H9 (cell line): ENCODE results near the gene OR4D10. TPM values are rescaled to one million over a fixed set of nuclear protein-coding genes. Genes with fewer than 3 reads are reported as not detected.
"Not testable (repeated sequence)": the region's sequence is repeated elsewhere in the genome, so short reads cannot be mapped to it uniquely, and the experiment has no call there.

Experiments
- DNase-seq: peaks from one replicate; pipeline ENCODE4 v3.0.0-alpha.2; 2017
- H2AFZ ChIP-seq: one replicate; pipeline ENCODE4 v1.6.1; 2013; ENCODE audit warnings: mild to moderate bottlenecking, low read length, control low read depth, moderate library complexity
- H2AK5ac ChIP-seq: 2 replicates; pipeline ENCODE4 v1.6.1; 2013; ENCODE audit warnings: low read length, control low read depth, mixed read lengths; ENCODE audit not compliant: insufficient read length
- H2BK120ac ChIP-seq: one replicate; pipeline ENCODE4 v1.6.1; 2013; ENCODE audit warnings: low read depth, mild to moderate bottlenecking, low read length, control low read depth, inconsistent platforms; ENCODE audit not compliant: poor library complexity, severe bottlenecking
- H2BK12ac ChIP-seq: 2 replicates; pipeline ENCODE4 v1.6.1; 2013; ENCODE audit warnings: low read length, control low read depth, mixed read lengths, low read depth; ENCODE audit not compliant: insufficient read length
- H2BK15ac ChIP-seq: 2 replicates; pipeline ENCODE4 v1.6.1; 2013; ENCODE audit warnings: low read depth, low read length, control low read depth
- H2BK20ac ChIP-seq: one replicate; pipeline ENCODE4 v1.6.1; 2013; ENCODE audit warnings: low read depth, mild to moderate bottlenecking, low read length, control low read depth, inconsistent platforms; ENCODE audit not compliant: poor library complexity, severe bottlenecking
- H2BK5ac ChIP-seq: 2 replicates; pipeline ENCODE4 v1.6.1; 2013; ENCODE audit warnings: low read length, control low read depth, mixed read lengths; ENCODE audit not compliant: insufficient read length
- H3K14ac ChIP-seq: 2 replicates; pipeline ENCODE4 v1.6.1; 2013; ENCODE audit warnings: low read length, control low read depth; ENCODE audit not compliant: insufficient read depth
- H3K18ac ChIP-seq: 2 replicates; pipeline ENCODE4 v1.6.1; 2013; ENCODE audit warnings: low read depth, mild to moderate bottlenecking, mixed read lengths, low read length, control low read depth; ENCODE audit not compliant: insufficient read length
- H3K23ac ChIP-seq: 2 replicates; pipeline ENCODE4 v1.6.1; 2013; ENCODE audit warnings: low read length, control low read depth, mixed read lengths, low read depth; ENCODE audit not compliant: insufficient read length
- H3K23me2 ChIP-seq: 2 replicates; pipeline ENCODE4 v1.6.1; 2013; ENCODE audit warnings: low read depth, mild to moderate bottlenecking, mixed read lengths, low read length, control low read depth; ENCODE audit not compliant: insufficient read length, poor library complexity, severe bottlenecking
- H3K27ac ChIP-seq: 2 replicates; pipeline ENCODE4 v1.5.1; 2013; ENCODE audit warnings: low read length, control low read depth, mixed read lengths, low read depth; ENCODE audit not compliant: insufficient read length
- H3K27me3 ChIP-seq: 2 replicates; pipeline ENCODE4 v1.6.1; 2013; ENCODE audit warnings: low read length, control low read depth, inconsistent platforms; ENCODE audit not compliant: insufficient read depth
- H3K4ac ChIP-seq: 2 replicates; pipeline ENCODE4 v1.6.1; 2013; ENCODE audit warnings: low read depth, mild to moderate bottlenecking, control low read depth, inconsistent platforms, low read length, moderate library complexity
- H3K4me1 ChIP-seq: 2 replicates; pipeline ENCODE4 v1.6.1; 2013; ENCODE audit warnings: low read length, control low read depth, inconsistent platforms; ENCODE audit not compliant: insufficient read depth
- H3K4me2 ChIP-seq: 2 replicates; pipeline ENCODE4 v1.6.1; 2013; ENCODE audit warnings: low read length, control low read depth, mixed read lengths; ENCODE audit not compliant: insufficient read length, insufficient read depth
- H3K56ac ChIP-seq: 2 replicates; pipeline ENCODE4 v1.6.1; 2013; ENCODE audit warnings: low read depth, mild to moderate bottlenecking, mixed read lengths, low read length, control low read depth; ENCODE audit not compliant: insufficient read length
- H3K79me1 ChIP-seq: 2 replicates; pipeline ENCODE4 v1.6.1; 2013; ENCODE audit warnings: low read depth, mild to moderate bottlenecking, moderate library complexity, low read length, control low read depth, inconsistent platforms; ENCODE audit not compliant: insufficient read depth, poor library complexity, severe bottlenecking
- H3K79me2 ChIP-seq: 2 replicates; pipeline ENCODE4 v1.6.1; 2013; ENCODE audit warnings: low read length, control low read depth, inconsistent platforms; ENCODE audit not compliant: insufficient read depth
- H3K9ac ChIP-seq: 2 replicates; pipeline ENCODE4 v1.6.1; 2013; ENCODE audit warnings: low read length, control low read depth, mixed read lengths; ENCODE audit not compliant: insufficient read length; ENCODE audit errors: extremely low read depth
- H3K9me3 ChIP-seq: one replicate; pipeline ENCODE4 v1.6.1; 2013; ENCODE audit warnings: low read depth, low read length, inconsistent platforms; ENCODE audit not compliant: control insufficient read depth
- H3T11ph ChIP-seq: one replicate; pipeline ENCODE4 v1.6.1; 2013; ENCODE audit warnings: mild to moderate bottlenecking, low read length, control low read depth, inconsistent platforms
- H4K20me1 ChIP-seq: one replicate; pipeline ENCODE4 v1.6.1; 2013; ENCODE audit not compliant: control insufficient read depth, insufficient read length, insufficient read depth
- H4K5ac ChIP-seq: 2 replicates; pipeline ENCODE4 v1.6.1; 2013; ENCODE audit warnings: low read depth, mild to moderate bottlenecking, mixed read lengths, low read length, control low read depth; ENCODE audit not compliant: insufficient read length
- H4K8ac ChIP-seq: replicated peaks from 2 replicates; pipeline ENCODE4 v1.6.1; 2013; ENCODE audit warnings: low read length, control low read depth, mixed read lengths, low read depth; ENCODE audit not compliant: insufficient read length
- H4K91ac ChIP-seq: 2 replicates; pipeline ENCODE4 v1.6.1; 2013; ENCODE audit warnings: low read depth, mild to moderate bottlenecking, moderate library complexity, mixed read lengths, low read length, control low read depth; ENCODE audit not compliant: insufficient read length
- H3K27ac Mint-ChIP-seq, 3 experiments: 2 replicates in 2 of 3; 3 replicates in 1 of 3; pipeline ENCODE4 v1.8.0; 2020 to 2021; ENCODE audit warnings: mixed read lengths in 3 of 3, mild to moderate bottlenecking in 1 of 3, moderate library complexity in 1 of 3
- H3K27me3 Mint-ChIP-seq: 2 replicates; pipeline ENCODE4 v1.8.0; 2021; ENCODE audit warnings: low read depth, mild to moderate bottlenecking, moderate library complexity, mixed read lengths
- H3K36me3 Mint-ChIP-seq, 3 experiments: 2 replicates in 2 of 3; 3 replicates in 1 of 3; pipeline ENCODE4 v1.8.0; 2020 to 2021; ENCODE audit warnings: low read depth in 3 of 3, mixed read lengths in 3 of 3; ENCODE audit not compliant: insufficient read depth in 1 of 3
- H3K4me1 Mint-ChIP-seq, 2 experiments: 2 replicates each; pipeline ENCODE4 v1.8.0; 2020; ENCODE audit warnings: mixed read lengths in 2 of 2
- H3K4me3 Mint-ChIP-seq, 2 experiments: 2 replicates in 1 of 2; 3 replicates in 1 of 2; pipeline ENCODE4 v1.8.0; 2020 to 2021; ENCODE audit warnings: mild to moderate bottlenecking in 2 of 2, mixed read lengths in 2 of 2, moderate library complexity in 1 of 2
- H3K9me3 Mint-ChIP-seq, 2 experiments: 2 replicates in 1 of 2; 3 replicates in 1 of 2; pipeline ENCODE4 v1.8.0; 2020; ENCODE audit warnings: mild to moderate bottlenecking in 2 of 2, mixed read lengths in 2 of 2, moderate library complexity in 1 of 2
- WGBS: extraction: QIAGEN DNeasy Blood & Tissue Kit; methylation state at CpG from one replicate; pipeline ENCODE4 v1.1.7; 2013; ENCODE audit warnings: missing lambda C conversion rate, low lambda C conversion rate, mixed read lengths; ENCODE audit not compliant: insufficient read length; ENCODE audit errors: extremely low coverage; 5-methylcytosine and 5-hydroxymethylcytosine counted together
- total RNA-seq: library from RNA; stranded (reverse); gene quantifications from 2 replicates; pipeline ENCODE4 v1.2.1, GENCODE V29; 2021
- TF ChIP-seq, protein P1 (sequence below): fragments of 200-600 bp; sonication (generic); conservative IDR thresholded peaks from 3 replicates; pipeline ENCODE4 v1.8.0; 2021; ENCODE audit warnings: antibody characterized with exemption, mild to moderate bottlenecking

Gene OR4D10
- total RNA-seq, 1 experiment from 2014 or later: not detected

DNA sequence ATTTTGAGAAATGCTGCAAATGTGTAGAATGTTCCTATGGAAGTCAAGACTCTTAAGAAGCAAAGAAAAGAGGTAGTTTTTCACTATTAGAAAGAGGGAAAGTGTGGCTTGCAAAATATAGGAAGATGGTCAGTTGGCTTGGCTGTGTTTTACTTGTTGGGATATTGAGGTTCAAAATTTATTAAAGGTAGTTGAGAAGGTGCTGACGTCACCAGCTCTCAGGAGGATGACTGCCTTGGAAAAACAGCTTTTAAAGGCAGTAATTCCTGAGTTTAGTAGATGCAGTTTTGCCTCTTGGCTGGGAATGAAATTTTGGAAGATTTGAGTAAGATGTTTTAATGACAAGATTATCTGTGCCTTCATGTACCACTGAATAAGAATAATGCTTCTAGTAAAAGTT, 38.6 kb downstream of the OR4D10 start:
- Histone ChIP-seq H3K23me2 (no peaks in the 10 kb centered on the region), H3K27me3 (no peaks in the 10 kb centered on the region), H3K23ac (no peak overlapping the region), H3K56ac (no peak overlapping the region), H3K9ac (no peak overlapping the region), H3K79me2 (no peaks in the 10 kb centered on the region), H2BK5ac (no peak overlapping the region), H3K14ac (no peak overlapping the region), H2BK12ac (no peak overlapping the region), H2AFZ (no peak overlapping the region), H2BK20ac (no peak overlapping the region), H3K4ac (no peak overlapping the region), H2BK15ac (no peak overlapping the region), H2BK120ac (no peak overlapping the region), H3K18ac (no peak overlapping the region), H3T11ph (no peak overlapping the region), H4K8ac (no peak overlapping the region), H3K27ac (no peak overlapping the region), H3K4me2 (no peak overlapping the region), H3K4me1 (no peaks in the 10 kb centered on the region), H2AK5ac (no peak overlapping the region), H3K79me1 (no peaks in the 10 kb centered on the region), H4K91ac (no peak overlapping the region), H4K20me1 (no peaks in the 10 kb centered on the region), H3K9me3 (no peaks in the 10 kb centered on the region), H4K5ac (no peak overlapping the region)
- H3K27me3 Mint-ChIP-seq: no peaks in the 10 kb centered on the region
- H3K9me3 Mint-ChIP-seq: no peaks in the 10 kb centered on the region
- TF ChIP-seq, protein P1, sequence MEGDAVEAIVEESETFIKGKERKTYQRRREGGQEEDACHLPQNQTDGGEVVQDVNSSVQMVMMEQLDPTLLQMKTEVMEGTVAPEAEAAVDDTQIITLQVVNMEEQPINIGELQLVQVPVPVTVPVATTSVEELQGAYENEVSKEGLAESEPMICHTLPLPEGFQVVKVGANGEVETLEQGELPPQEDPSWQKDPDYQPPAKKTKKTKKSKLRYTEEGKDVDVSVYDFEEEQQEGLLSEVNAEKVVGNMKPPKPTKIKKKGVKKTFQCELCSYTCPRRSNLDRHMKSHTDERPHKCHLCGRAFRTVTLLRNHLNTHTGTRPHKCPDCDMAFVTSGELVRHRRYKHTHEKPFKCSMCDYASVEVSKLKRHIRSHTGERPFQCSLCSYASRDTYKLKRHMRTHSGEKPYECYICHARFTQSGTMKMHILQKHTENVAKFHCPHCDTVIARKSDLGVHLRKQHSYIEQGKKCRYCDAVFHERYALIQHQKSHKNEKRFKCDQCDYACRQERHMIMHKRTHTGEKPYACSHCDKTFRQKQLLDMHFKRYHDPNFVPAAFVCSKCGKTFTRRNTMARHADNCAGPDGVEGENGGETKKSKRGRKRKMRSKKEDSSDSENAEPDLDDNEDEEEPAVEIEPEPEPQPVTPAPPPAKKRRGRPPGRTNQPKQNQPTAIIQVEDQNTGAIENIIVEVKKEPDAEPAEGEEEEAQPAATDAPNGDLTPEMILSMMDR: no peak
- no CpG with 5 or more reads among the region's 1 CpG for WGBS
- no peaks in the 10 kb centered on the region for H3K4me1 Mint-ChIP-seq
- H3K36me3 Mint-ChIP-seq: no peaks in the 10 kb centered on the region
- no peak for DNase-seq
- no peak overlapping the region for H3K4me3 Mint-ChIP-seq
- no peak overlapping the region for H3K27ac Mint-ChIP-seq

DNA sequence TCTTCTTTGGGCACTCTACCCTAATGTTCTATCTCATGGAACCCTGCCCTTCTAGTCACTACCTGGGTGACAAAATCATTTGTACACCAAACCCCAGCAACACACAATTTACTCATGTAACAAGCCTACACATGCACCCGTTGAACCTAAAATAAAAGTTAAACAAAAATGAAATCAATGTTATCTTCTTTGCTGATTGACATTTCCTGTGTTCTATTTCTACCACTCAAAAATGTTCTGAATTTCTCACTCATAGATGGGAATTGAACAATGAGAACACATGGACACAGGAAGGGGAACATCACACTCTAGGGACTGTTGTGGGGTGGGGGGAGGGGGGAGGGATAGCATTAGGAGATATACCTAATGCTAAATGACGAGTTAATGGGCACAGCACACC, 47.0 kb downstream of the OR4D10 start:
- not testable (repeated sequence) for H3K79me1 ChIP-seq

More for the DNA sequence above, 47.0 kb downstream of the OR4D10 start:
- DNase-seq, H3K27me3 ChIP-seq, H2BK15ac ChIP-seq, H3K23ac ChIP-seq, H3K4ac ChIP-seq, H3K4me3 Mint-ChIP-seq, H4K5ac ChIP-seq, H3T11ph ChIP-seq, H3K9me3 ChIP-seq, H2BK20ac ChIP-seq, H3K4me1 Mint-ChIP-seq, H4K91ac ChIP-seq, H3K23me2 ChIP-seq, H3K27ac Mint-ChIP-seq, H3K27ac ChIP-seq, H3K9me3 Mint-ChIP-seq, H2AFZ ChIP-seq, H3K27me3 Mint-ChIP-seq, H4K20me1 ChIP-seq, H3K4me2 ChIP-seq, H3K14ac ChIP-seq, H3K56ac ChIP-seq, H2BK5ac ChIP-seq, H2BK120ac ChIP-seq, H2AK5ac ChIP-seq, H3K36me3 Mint-ChIP-seq, H2BK12ac ChIP-seq, H3K79me2 ChIP-seq, H3K18ac ChIP-seq, H4K8ac ChIP-seq, H3K4me1 ChIP-seq, H3K9ac ChIP-seq: not testable (repeated sequence)
- no CpG with 5 or more reads among the region's 2 CpGs for WGBS
